CD4-positive, CD25-positive, alpha-beta regulatory T cell (primary cell): ENCODE results near the gene GFM1. TPM values are rescaled to one million over a fixed set of nuclear protein-coding genes. Genes with fewer than 3 reads are reported as not detected.

Experiments used
- ATAC-seq, 2 donors: fragments of 150-1000 bp; cut with Tn5 transposase; one replicate each; pipeline ENCODE4 v1.10.0; 2021; ENCODE audit warnings: low read depth in 2 of 2, moderate number of reproducible peaks in 2 of 2, moderate library complexity in 1 of 2
- DNase-seq, 3 donors: peaks; one replicate each; pipeline versions ENCODE4 v3.0.0 to v3.0.0-alpha.2; 2012 to 2022; ENCODE audit warnings: mixed read lengths in 1 of 3
- H3K27ac ChIP-seq: one replicate; pipeline ENCODE4 v1.7.0; 2013; ENCODE audit warnings: mild to moderate bottlenecking, low read length; ENCODE audit not compliant: insufficient read depth, poor library complexity, severe bottlenecking
- H3K27me3 ChIP-seq: one replicate; pipeline ENCODE4 v1.7.0; 2013; ENCODE audit warnings: low read length; ENCODE audit not compliant: control insufficient read depth, insufficient read depth
- H3K36me3 ChIP-seq: one replicate; pipeline ENCODE4 v1.7.0; 2013; ENCODE audit warnings: mild to moderate bottlenecking, low read length, moderate library complexity; ENCODE audit not compliant: control insufficient read depth, insufficient read depth
- H3K4me1 ChIP-seq: 2 replicates; pipeline ENCODE4 v1.7.0; 2013; ENCODE audit warnings: mild to moderate bottlenecking, low read length; ENCODE audit not compliant: insufficient read depth, control insufficient read depth, poor library complexity, severe bottlenecking
- H3K4me3 ChIP-seq: one replicate; pipeline ENCODE4 v1.7.0; 2013; ENCODE audit warnings: low read depth, mild to moderate bottlenecking, low read length, moderate library complexity
- H3K9me3 ChIP-seq, 2 experiments: 1 replicate in 1 of 2; 2 replicates in 1 of 2; pipeline ENCODE4 v1.7.0; 2013; ENCODE audit warnings: low read length in 2 of 2, mild to moderate bottlenecking in 1 of 2, moderate library complexity in 1 of 2; ENCODE audit not compliant: control insufficient read depth in 2 of 2
- H3K27ac Mint-ChIP-seq, 3 donors: one replicate each; pipeline ENCODE4 v1.8.0; 2020 to 2022; ENCODE audit warnings: mild to moderate bottlenecking in 3 of 3, mixed read lengths in 3 of 3, moderate library complexity in 2 of 3
- H3K27me3 Mint-ChIP-seq: one replicate; pipeline ENCODE4 v1.8.0; 2022; ENCODE audit warnings: mild to moderate bottlenecking, mixed read lengths
- H3K36me3 Mint-ChIP-seq: one replicate; pipeline ENCODE4 v1.8.0; 2020; ENCODE audit warnings: mixed read lengths
- H3K4me1 Mint-ChIP-seq, 4 donors: one replicate each; pipeline ENCODE4 v1.8.0; 2020 to 2022; ENCODE audit warnings: mixed read lengths in 4 of 4, mild to moderate bottlenecking in 1 of 4
- H3K4me3 Mint-ChIP-seq, 4 donors: one replicate each; pipeline ENCODE4 v1.8.0; 2020 to 2022; ENCODE audit warnings: mild to moderate bottlenecking in 4 of 4, mixed read lengths in 4 of 4, moderate library complexity in 3 of 4
- H3K9me3 Mint-ChIP-seq, 7 donors: one replicate each; pipeline ENCODE4 v1.8.0; 2020 to 2022; ENCODE audit warnings: mixed read lengths in 7 of 7, mild to moderate bottlenecking in 3 of 7, moderate library complexity in 2 of 7
- polyA plus RNA-seq, 4 donors: library from polyadenylated mRNA; unstranded; fragments of 300-500 nt; fragmentation: Illumina TruSeq; gene quantifications; one replicate each; pipeline ENCODE4 v1.2.3, GENCODE V29; 2021
- total RNA-seq: library from RNA; stranded (reverse); gene quantifications from one replicate; pipeline ENCODE4 v1.2.3, GENCODE V29; 2022

Gene GFM1
- total and polyA plus RNA-seq, 5 donors from 2014 or later = 22.2 to 36.9 (median 33.7) TPM

DNA sequence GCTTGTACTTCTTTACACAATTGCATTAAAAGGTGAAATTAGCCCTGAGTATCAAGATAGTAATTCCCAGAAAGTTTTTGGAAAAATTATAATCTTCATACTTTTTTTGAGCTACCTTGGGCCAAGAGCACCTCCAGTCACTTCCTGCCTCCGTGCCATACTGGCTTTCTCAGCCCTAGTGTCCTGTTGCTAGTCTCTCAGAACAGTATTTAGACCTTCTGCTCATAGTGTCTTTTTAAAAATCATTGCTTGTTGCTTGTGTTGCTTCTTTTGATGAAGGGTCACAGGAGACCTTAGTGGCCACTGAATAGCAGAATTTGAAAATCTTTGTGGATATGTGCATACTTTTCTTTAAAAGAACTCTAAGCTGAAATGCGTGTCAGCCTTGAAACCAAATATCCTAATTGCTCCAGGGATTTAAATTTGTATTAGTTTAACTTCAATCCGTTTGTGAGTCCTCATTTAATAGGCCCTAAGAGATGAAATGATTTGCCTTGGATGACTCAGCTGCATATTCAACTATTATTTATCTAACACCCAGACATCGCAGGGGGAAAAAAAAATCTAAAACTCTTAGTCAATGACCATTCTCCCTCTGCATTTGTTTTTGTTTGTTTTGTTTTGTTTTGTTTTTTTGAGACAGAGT lies 57.2 kb downstream of the GFM1 start:
- no peaks in the 10 kb centered on the region for H3K4me1 ChIP-seq
- Mint-ChIP-seq H3K4me3 (no peak overlapping the region), H3K36me3 (peaks cover 39% of the 10 kb centered on the region), H3K27ac (peak overlapping the region in 2 of 3 donors; percentile 23 to 57), H3K27me3 (no peaks in the 10 kb centered on the region), H3K4me1 (peaks cover 8 to 27% (median 20%) of the 10 kb centered on the region in 4 donors), H3K9me3 (no peaks in the 10 kb centered on the region)
- H3K27me3 ChIP-seq = no peaks in the 10 kb centered on the region
- no peak for DNase-seq
- H3K27ac ChIP-seq = no peak overlapping the region
- H3K9me3 ChIP-seq = no peaks in the 10 kb centered on the region
- no peak overlapping the region for H3K4me3 ChIP-seq
- peaks cover 5% of the 10 kb centered on the region for H3K36me3 ChIP-seq
- no peak for ATAC-seq

DNA sequence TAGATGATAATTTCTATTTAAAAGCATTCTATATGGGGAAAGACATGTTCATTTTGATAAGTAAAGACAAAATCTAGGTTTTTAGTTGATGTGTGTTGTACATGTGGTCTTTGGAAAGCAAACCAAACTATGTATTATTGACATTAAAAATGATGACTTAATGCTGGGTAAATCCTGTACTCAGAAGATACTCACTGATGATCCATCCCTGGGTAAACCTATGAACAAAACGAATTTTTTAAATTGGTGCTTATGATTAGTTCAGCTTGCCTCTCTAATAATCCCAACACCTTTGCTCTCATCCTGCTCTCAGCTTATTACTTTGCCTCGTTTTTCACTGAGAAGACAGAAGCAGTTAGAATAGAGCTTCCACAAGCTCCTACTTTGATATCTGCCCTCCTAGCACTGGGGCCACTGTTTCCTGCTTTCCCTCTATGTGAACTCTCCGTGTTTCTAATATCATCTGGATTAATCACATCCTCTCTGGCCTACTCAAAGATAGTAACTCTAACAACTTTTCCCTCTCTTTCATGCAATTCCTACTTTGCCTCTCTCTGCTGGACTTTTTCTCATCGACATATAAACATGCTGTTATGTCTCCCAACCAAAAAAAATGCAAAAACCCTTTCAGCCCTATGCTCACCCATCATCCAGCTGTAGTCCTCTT lies 58.6 kb downstream of the GFM1 start:
- Histone ChIP-seq H3K27me3 (no peaks in the 10 kb centered on the region), H3K4me3 (no peak overlapping the region), H3K27ac (no peak overlapping the region), H3K4me1 (no peaks in the 10 kb centered on the region), H3K9me3 (no peaks in the 10 kb centered on the region), H3K36me3 (peaks cover 4% of the 10 kb centered on the region)
- no peak for ATAC-seq
- H3K4me3 Mint-ChIP-seq = no peak overlapping the region
- no peaks in the 10 kb centered on the region for H3K27me3 Mint-ChIP-seq
- peaks cover 47% of the 10 kb centered on the region for H3K36me3 Mint-ChIP-seq
- H3K9me3 Mint-ChIP-seq = no peaks in the 10 kb centered on the region
- peaks cover 8 to 27% (median 22%) of the 10 kb centered on the region in 4 donors for H3K4me1 Mint-ChIP-seq
- no peak for DNase-seq
- peak overlapping the region in 2 of 3 donors; percentile 21 to 59 for H3K27ac Mint-ChIP-seq

DNA sequence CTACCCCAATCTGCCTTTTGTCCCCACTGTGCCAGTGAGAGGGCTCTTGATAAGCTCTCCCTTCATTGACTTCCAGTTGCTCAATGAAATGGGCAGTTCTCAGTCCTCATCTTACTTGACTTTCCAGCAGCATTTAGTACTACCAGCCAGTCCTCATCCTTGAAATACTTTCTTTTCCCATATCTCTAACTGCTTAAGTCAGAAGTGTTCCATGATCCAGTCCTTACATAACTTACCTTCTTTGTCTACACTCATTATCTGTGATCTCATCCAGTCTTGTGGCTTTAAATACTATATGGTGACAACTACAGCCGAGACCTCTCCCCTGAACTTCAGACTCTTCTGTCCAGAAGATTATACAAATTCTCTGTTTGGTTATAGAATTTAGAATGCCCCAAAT lies 59.2 kb downstream of the GFM1 start:
- Mint-ChIP-seq H3K36me3 (peaks cover 48% of the 10 kb centered on the region), H3K27ac (peak overlapping the region in 2 of 3 donors; percentile 21 to 59), H3K27me3 (no peaks in the 10 kb centered on the region), H3K9me3 (no peaks in the 10 kb centered on the region), H3K4me3 (no peak overlapping the region), H3K4me1 (peaks cover 8 to 26% (median 22%) of the 10 kb centered on the region in 4 donors)
- no peak for ATAC-seq
- Histone ChIP-seq H3K27me3 (no peaks in the 10 kb centered on the region), H3K4me1 (no peaks in the 10 kb centered on the region), H3K27ac (no peak overlapping the region), H3K9me3 (no peaks in the 10 kb centered on the region), H3K4me3 (no peak overlapping the region), H3K36me3 (peaks cover 9% of the 10 kb centered on the region)
- DNase-seq = no peak

DNA sequence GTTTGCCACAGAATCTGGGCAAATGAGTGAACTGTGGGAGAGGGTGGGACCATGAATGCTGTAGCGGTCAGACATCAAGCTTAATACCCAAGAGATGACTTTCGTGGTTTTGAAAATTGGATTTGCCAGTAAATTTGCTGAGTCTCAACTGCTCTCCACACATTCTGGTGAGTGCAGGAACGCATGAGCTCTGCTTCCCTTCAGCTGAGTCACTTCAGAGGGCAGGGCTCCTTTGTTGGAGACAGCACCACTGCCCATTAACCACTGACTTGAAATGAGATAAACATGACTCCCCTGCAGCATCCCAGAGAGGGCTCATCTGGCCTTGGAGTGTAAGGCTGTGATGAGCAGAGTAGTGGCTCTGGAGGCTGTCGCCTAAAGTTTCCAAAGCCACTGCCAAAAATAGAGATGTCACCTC lies 65.3 kb downstream of the GFM1 start:
- no peak overlapping the region for H3K4me3 ChIP-seq
- H3K27ac ChIP-seq = no peak overlapping the region
- no peaks in the 10 kb centered on the region for H3K9me3 Mint-ChIP-seq
- no peak for ATAC-seq
- peak overlapping the region in 1 of 3 donors; percentile 32 for H3K27ac Mint-ChIP-seq
- H3K36me3 Mint-ChIP-seq = peaks cover 60% of the 10 kb centered on the region
- no peaks in the 10 kb centered on the region for H3K9me3 ChIP-seq
- no peak overlapping the region for H3K4me3 Mint-ChIP-seq
- H3K4me1 ChIP-seq = no peaks in the 10 kb centered on the region
- no peaks in the 10 kb centered on the region for H3K27me3 ChIP-seq
- no peaks in the 10 kb centered on the region for H3K27me3 Mint-ChIP-seq
- no peak for DNase-seq
- H3K36me3 ChIP-seq = peaks cover 19% of the 10 kb centered on the region
- peaks cover 0 to 14% (median 3%) of the 10 kb centered on the region in 4 donors for H3K4me1 Mint-ChIP-seq

DNA sequence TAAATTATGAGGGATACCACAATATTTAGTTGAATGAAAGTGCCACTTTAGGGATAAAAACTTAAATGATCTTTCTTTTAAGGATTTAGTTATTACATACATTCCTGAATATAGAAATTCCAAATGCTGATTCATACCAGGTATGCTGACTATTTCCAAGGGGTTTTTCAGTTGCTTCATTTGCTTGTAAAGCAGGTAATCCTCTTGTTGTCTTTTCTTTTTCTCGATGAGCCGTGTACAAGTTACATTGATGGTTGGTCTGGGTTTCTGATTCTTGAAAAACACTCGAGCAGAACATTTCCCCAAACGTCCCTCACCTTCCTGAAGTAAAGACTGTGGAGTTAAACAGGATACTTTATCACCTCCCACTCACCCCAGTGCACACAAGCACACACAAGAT lies 66.3 kb downstream of the GFM1 start:
- no peaks in the 10 kb centered on the region for H3K27me3 Mint-ChIP-seq
- no peaks in the 10 kb centered on the region for H3K9me3 Mint-ChIP-seq
- no peak for DNase-seq
- Histone ChIP-seq H3K27ac (no peak overlapping the region), H3K4me1 (no peaks in the 10 kb centered on the region), H3K27me3 (no peaks in the 10 kb centered on the region), H3K4me3 (no peak overlapping the region), H3K36me3 (peaks cover 19% of the 10 kb centered on the region), H3K9me3 (no peaks in the 10 kb centered on the region)
- peaks cover 0 to 14% (median 3%) of the 10 kb centered on the region in 4 donors for H3K4me1 Mint-ChIP-seq
- H3K27ac Mint-ChIP-seq = no peak overlapping the region
- no peak for ATAC-seq
- H3K4me3 Mint-ChIP-seq = no peak overlapping the region
- H3K36me3 Mint-ChIP-seq = peaks cover 59% of the 10 kb centered on the region

DNA sequence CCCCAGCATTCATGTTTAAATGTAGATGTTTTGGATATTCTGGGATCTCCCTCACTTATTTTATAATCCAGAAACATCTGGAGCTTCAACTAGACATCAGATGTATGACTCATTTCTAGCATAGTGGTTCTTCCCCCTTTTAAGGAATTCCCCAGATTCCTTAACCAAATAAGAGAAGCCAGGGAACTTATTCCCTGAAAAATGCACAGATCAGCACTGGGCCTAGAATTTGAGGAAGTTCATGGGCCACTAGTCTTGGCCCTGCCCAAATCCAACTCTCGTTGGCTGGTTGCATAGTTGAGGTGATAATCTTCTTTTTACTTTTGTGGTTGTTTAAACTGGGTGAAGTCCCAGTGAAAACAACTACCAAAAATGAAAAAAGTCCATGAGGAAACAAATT lies 67.6 kb downstream of the GFM1 start:
- H3K36me3 ChIP-seq = peaks cover 19% of the 10 kb centered on the region
- Mint-ChIP-seq H3K27ac (no peak overlapping the region), H3K4me1 (peaks cover 0 to 9% (median 5%) of the 10 kb centered on the region in 4 donors), H3K4me3 (no peak overlapping the region), H3K27me3 (no peaks in the 10 kb centered on the region), H3K9me3 (no peaks in the 10 kb centered on the region), H3K36me3 (peaks cover 51% of the 10 kb centered on the region)
- no peaks in the 10 kb centered on the region for H3K27me3 ChIP-seq
- no peak overlapping the region for H3K27ac ChIP-seq
- H3K4me3 ChIP-seq = no peak overlapping the region
- DNase-seq (no peak), ATAC-seq (no peak)
- H3K9me3 ChIP-seq = no peaks in the 10 kb centered on the region
- H3K4me1 ChIP-seq = no peaks in the 10 kb centered on the region

DNA sequence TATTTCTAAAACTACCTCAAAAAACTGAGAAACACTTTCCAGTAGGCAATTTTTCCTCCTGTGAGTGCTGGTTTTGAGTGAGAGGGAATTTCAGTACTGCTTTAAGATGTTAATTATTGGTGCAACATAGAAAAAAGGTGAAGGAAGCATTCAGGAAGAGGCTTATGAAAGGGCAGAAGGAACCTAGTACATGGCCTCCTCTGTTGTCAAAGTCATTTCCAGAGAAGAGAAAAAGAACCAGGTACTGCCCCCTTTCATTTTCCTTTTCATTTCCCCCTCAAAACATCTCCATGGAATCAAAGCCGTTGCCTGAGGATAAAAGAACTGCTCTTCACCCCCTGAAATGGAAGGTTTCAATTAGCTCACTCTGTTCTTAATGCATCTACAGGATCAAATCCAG lies 68.1 kb downstream of the GFM1 start:
- H3K4me3 Mint-ChIP-seq = no peak overlapping the region
- Histone ChIP-seq H3K27me3 (no peaks in the 10 kb centered on the region), H3K4me3 (no peak overlapping the region), H3K36me3 (peaks cover 19% of the 10 kb centered on the region), H3K4me1 (no peaks in the 10 kb centered on the region), H3K9me3 (no peaks in the 10 kb centered on the region), H3K27ac (no peak overlapping the region)
- H3K9me3 Mint-ChIP-seq = no peaks in the 10 kb centered on the region
- no peaks in the 10 kb centered on the region for H3K27me3 Mint-ChIP-seq
- DNase-seq = no peak
- ATAC-seq = no peak
- no peak overlapping the region for H3K27ac Mint-ChIP-seq
- H3K4me1 Mint-ChIP-seq = peaks cover 4 to 6% (median 5%) of the 10 kb centered on the region in 4 donors
- peaks cover 50% of the 10 kb centered on the region for H3K36me3 Mint-ChIP-seq

DNA sequence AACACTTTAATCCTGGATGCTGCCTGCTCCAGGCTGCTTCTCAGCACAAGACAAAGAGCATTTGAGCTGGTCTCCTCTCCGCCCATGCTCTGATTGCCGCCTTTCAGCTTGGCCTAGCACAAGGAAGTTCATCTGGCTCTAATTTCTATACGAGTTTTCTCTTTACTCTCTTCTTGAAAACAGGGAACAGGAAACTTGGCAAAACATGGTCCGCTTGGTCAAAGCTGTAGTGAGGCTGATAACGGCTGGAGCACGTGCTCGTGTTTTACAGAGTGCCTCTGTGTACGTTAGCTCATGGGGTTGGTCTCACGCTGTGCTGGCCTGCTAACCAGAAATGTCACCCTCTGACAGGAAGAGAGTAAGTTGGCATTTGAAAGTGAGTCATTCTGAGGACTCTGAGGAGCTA lies 68.8 kb downstream of the GFM1 start:
- Mint-ChIP-seq H3K4me1 (peaks cover 4 to 7% (median 6%) of the 10 kb centered on the region in 4 donors), H3K36me3 (peaks cover 48% of the 10 kb centered on the region), H3K27ac (peak overlapping the region in 2 of 3 donors; percentile 38 to 67), H3K9me3 (no peaks in the 10 kb centered on the region), H3K27me3 (no peaks in the 10 kb centered on the region), H3K4me3 (no peak overlapping the region)
- Histone ChIP-seq H3K9me3 (no peaks in the 10 kb centered on the region), H3K27me3 (no peaks in the 10 kb centered on the region), H3K4me3 (no peak overlapping the region), H3K36me3 (peaks cover 16% of the 10 kb centered on the region), H3K27ac (no peak overlapping the region), H3K4me1 (no peaks in the 10 kb centered on the region)
- DNase-seq = no peak
- no peak for ATAC-seq
